NCI-H1417 (cell line): ENCODE data around the gene CDH4.

Experiments
- DNase-seq, 3 experiments: peaks; one replicate each; lab custom pipeline; 2025; lab: John Stamatoyannopoulos, UW

Gene CDH4

DNA sequence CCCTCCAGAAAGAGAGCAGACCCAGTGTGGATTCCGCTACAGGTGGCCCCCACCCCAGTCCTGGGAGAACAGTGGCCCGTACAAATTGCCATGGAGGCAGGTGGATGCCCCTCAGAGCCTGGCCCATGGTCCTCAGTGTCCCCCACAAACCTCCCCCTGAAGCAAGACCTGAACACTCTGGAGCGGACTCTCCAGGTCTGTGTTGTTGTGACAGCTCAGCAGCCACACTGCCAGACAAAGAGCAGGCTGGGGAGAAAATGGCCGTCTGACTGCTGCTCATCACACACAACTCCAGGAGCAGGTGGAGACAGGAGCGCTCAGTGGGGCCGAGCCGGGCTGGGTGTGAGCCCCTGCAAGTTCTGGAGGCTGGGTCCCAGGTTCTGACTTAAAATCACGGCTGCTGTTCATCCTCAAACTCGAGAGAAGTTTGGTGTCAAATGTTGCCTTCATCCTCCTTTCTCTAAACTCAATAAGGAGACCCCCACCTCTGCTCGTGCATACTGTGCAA, 241.8 kb downstream of the CDH4 start:
- no peak for DNase-seq

DNA sequence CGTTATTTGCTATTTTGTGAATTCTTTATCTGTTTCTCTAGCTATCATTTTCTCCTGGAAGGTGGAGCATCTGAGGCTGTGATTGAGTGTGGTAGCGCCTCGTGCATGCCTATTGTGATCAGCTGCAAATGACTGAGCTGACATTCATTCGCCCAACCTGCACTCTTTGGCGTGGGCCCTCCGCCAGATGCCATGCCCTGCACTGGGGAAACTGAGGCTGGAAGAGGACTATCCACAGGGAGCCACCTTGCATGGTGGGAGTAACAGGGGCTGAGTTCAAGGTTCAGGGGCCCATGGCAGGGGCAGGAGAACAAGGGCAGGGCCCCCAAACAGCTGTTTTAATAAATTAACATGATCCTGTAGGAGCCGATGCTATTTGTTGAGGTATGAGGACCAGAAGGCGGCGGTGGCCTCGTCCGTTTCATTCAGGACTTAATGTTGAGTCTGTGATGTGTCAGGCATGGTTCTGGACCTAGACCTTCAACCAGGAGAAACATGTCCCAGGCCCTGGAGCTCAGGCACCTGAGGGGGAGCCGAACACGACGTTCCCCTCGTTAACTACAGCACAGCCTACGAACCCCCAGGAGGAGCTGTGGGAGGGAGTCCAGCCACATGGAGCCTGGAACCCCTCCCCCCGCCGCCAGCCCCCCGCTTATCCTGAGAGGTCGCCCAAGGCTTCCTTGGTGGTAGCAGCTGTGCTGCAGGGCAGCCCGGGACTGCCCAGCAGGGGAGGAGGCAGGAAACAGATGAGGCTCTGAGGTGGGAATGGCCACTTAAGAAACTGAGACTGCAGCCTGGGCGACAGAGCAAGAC, 242.9 kb downstream of the CDH4 start:
- no peak for DNase-seq

DNA sequence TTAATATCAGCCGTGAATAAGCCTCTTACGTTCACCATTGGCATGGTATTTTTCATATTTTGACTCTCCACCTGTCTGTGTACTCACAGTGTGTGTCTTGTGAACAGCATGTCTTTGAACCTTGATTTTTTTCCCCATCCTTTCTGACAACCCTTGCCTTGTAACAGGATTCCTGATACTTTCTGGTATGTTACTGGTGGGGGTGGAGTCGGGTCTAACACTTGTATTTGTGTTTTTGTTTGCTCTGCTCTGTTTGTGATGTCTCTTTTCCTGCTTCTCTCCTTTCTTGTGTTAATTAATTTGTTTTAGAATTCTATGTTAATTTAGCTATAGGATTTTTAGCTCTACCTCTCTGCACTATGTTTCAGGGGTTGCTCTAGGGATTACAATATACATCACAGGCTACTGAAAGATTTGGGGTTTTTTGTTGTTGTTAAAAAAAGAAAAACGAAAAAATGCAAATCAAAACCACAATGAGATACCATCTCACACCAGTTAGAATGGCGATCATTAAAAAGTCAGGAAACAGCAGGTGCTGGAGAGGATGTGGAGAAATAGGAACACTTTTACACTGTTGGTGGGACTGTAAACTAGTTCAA, 245.1 kb downstream of the CDH4 start:
- DNase-seq = no peak

DNA sequence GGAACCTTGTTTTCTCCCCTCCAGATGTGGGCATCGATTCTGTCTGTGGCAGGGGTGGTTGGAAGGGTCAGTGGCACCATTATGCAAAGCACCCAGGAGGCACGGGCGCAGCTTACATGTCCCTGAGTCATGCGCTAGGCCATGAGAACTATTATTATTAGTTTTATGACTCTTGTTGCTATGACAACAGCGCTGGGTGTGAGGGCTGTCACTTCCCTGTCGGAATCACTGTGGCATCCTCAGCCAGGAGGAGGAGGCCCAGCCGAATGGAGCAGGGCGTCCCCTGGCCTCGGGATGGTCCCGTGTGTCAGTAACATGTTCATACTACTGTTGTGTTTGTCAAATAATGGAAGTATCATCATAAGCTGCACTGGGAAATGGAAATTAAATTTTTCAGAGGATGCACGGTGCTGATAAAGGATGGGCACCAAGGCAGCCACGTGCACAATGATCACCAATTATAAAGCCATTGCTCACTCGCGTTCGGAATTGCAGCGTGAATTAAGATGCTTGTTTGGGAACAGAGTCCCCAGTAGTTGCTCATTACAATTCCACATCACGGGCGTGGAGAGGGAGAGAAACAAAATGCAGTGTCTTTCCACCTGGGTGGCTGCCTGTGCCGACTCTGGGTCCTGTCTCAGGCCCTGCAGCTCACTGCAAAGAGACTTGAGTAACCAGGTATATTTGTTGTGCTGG, 247.9 kb downstream of the CDH4 start:
- peak in 2 of 3 experiments; percentile 28 to 68 for DNase-seq

DNA sequence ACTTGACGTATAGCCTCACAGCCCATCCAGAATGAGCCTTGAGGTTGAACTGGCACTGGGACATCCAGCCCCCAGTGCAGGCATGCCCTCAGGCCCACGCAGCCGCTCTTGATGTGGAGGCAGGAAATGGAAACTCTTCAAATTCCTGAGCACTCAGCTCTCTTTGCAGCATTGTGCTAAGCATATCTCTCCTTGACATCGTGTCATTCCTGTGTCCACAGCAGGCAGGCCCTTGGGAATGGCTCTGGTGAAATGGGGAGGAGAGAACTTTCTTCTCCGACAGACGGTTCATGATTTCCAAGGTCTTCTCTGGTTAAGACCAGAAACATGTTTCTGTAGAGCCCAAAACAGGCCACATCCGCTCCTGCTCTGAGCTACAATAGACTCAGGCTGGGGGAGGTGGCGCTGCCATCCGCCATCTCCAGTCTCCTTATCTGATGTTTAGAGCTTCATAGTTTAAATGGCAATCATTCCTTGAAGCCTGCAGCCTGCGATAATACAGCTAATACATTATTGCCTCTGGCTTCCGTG, 248.8 kb downstream of the CDH4 start:
- no peak for DNase-seq

DNA sequence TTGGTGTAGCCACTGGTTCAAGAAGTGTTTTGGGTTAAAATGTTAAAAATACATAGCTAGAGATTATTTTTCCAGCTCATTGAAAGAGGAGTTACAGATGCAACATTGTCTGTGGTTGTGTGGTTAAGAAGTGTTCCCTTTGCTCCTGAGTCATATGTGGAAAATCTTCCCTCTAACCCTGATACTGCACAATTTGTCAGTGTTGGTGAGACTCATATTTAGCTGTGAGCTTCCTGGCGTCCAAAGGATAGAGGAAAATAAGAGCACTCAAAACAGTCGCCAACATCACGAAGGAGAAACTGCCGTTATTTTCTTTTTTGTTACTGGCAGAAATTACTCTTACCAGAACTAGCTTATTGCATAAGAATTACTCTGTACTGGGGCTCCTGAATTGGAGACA, 250.4 kb downstream of the CDH4 start:
- no peak for DNase-seq

DNA sequence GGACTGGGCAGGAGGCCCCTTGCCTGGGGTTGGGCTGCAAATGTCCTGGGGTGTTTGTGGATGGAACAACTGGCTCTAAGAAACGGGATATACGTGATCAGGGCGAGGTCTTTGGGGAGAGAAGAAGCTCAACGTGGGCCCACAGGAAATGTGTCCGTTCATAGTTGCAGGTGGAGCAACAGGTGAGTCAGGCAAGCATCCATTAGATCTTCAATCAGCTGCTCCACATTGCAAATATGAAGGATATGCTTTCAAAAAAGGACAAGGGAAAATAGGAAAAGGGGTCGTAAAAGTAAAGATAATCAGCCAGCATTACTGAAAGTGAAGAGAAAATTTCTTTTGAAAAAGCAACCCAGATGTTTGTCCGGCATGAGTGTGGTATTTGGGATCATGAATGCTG, 251.0 kb downstream of the CDH4 start:
- DNase-seq = no peak

DNA sequence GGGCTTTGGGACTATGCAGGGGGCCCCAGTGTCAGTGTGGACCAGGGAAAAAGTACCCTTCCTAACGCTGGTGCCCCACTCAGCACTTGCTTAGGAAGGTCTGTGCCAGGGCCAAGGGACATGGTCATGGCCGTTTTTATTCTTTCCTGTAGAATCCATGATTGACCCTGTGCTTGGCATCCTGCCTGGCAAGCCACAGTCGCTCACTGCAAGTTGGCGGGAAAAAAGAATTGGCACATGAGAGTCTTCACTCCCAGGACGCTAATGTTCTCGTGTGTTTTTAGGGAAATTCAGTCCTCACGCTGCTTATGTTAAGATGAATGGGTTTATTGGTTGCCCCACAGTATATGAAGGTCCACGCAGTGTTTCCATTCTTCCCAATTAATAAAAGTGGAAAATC, 253.4 kb downstream of the CDH4 start:
- no peak for DNase-seq

DNA sequence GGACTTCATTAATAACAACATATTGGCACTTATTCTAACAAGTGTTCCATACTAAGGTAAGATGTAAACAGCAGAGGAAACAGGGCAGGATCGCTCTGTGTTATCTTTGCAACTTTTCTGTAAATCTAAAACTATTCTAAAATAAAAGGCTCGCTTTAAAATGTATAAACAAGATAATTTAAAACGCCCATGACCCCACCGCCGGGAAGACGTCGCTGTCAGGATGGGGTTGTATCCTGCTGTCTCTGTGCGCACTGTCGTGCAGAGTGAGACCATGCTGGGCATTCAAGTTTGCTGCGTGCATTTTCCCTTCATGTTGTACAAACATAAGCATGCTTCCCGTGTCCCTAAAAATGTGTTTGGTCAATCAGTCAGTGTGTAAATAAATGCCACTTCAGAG, 255.7 kb downstream of the CDH4 start:
- DNase-seq = peak in 1 of 3 experiments; percentile 67

DNA sequence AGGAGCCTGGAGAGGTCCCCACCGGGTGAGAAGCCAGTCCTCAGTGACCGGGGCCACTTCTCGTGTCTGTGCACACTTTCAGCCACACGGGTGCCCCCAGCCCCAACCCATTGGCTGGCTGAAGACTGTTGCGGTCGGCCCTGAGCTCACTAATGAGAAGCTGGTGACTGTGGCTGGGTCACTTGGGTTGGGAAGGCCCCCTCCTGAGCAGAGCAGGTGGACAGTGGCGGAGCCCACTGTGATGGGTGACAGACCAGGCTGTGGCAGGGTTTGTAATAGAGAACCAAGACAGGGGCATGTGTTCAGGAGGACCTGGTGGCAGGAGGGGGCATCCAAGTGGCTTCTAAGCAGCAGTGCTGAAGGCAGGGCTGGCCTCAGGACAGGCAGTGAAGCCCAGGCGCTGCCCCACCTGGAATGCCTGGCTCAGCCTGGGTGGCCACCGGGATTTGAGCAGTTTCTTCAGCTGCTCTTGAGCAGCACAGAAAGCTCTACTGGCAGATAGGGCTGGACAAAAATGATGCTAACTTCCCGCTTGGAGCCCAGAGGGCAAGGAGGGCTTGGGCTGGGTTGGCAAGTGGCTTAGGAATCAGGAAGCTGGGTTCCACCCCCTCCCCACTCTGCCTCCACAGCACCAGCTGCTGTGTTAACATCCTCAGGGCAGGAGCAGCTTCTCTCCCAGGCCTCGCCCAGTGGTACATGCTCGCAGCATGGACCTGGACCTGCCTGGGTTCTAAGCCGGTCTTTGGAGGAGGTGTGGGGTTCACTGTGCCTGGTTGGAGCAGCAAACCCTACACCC, 256.4 kb downstream of the CDH4 start:
- DNase-seq = peak in 2 of 3 experiments; percentile 45 to 67

DNA sequence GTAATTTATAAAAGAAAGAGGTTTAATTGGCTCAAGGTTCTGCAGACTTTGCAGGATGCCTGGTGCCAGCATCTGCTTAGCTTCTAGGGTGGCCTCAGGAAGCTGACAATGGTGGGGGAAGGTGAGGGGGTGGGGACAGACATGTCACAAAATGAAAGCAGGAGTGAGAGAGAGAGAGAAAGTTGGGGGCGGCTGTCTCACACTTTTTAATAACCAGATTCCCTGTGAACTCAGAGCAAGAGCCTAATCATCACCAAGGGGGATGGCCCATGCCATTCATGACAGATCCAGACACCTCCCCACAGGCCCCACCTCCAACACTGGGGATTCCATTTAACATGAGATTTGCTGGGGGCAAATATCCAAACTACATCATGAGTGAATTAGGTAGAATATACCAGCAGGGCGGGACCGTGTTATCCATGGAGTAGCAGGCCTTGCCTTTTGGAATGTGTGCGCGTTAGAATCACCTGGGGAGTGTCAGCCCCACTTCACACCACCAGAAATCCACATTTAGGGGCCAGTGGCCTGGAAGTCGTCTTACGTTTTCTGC, 258.8 kb downstream of the CDH4 start:
- DNase-seq = no peak

DNA sequence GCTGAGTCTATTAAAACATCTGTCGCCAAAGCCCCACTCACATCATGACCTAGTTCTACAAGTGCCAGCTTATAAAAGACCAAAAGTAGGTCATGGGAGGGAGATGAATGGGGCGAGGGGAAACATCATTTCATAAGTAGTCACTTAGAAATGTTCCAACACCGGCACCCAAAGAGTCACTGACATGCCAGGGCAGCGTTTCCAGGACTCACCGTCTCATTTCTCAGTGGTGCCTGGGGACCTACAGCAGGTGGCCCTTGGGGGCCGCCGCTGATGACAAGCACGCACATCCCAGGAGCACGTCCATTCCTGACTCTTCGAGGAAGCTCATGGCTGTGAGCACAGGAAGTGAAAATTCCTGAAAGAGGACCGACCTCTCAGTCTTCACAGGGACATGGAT, 260.4 kb downstream of the CDH4 start:
- DNase-seq = no peak

DNA sequence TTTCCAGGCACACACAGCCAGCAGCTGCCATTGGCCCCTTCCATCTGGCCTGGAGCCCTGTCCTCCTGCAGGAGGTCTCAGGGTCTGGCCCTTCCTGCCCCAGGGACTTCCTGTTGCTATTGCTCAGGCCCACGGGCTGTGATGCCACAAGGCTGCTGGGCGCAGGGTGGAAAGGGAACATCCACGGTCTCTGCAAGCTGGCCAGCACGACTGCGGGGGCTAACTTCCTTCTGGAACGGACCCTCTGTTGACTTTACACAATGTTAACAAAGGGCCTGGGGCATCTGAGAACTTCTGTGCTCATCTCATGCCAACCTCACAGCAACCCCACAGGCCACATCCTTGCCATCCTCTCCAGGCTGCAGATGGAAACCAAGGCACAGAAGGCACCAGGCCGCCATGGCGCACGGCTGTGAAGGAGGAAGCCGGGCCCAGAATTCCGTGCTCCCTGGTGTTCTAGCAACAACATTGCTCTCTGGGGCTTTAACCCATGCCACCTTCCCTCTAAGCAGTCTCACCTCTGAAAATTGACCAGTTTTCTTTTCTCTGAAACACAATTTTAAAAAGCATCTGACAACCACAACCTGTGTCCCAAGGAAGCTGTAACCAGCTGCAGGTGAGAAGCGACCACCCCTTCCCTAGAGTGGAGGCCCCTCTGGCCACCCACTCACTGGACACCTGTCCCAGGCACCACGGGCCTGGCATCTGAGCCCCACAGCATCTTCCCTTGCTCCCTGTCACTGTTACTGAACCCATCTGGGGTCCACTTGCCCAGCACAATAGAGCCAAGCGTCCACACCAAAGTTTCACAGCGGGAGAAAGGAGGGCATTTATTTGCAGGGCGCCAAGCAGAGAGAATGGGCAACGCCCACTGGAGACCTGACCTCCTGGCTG, 261.3 kb downstream of the CDH4 start:
- DNase-seq = no peak

DNA sequence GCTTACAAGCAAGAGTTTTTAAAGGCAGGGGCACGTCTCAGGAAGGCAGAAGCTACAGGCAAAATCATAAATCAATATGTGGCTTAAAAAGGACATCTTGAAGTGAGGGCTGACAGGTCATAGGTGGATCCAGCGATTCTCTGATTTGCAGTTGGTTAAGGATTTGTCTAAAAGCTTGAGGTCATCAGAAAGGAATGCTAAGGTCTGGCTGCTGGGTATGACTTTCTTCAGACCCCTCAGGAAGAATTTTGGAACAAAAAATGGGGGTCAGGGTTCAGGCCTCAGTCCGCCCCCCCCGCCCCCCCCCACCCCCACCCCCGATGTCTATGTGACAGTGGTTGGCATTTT, 261.9 kb downstream of the CDH4 start:
- DNase-seq = no peak

DNA sequence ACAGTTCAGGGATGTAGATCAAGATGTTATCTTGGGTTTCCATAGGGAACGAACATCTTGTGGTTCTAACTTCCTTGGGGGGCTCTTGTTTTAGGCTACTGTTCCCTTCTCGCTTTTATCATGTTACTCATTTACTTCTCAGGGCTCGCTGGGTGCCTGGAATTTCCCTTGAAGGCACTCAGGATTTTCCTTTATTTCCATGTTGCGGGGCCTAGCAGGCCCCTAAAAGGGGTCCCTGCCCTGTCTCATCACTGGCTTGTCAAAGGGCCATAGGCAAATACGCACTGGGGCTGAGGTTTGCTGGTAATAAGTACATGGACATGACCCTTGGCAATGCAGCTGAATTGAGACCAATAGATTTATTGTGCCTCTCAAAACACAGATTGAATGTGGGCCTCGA, 262.3 kb downstream of the CDH4 start:
- no peak for DNase-seq

DNA sequence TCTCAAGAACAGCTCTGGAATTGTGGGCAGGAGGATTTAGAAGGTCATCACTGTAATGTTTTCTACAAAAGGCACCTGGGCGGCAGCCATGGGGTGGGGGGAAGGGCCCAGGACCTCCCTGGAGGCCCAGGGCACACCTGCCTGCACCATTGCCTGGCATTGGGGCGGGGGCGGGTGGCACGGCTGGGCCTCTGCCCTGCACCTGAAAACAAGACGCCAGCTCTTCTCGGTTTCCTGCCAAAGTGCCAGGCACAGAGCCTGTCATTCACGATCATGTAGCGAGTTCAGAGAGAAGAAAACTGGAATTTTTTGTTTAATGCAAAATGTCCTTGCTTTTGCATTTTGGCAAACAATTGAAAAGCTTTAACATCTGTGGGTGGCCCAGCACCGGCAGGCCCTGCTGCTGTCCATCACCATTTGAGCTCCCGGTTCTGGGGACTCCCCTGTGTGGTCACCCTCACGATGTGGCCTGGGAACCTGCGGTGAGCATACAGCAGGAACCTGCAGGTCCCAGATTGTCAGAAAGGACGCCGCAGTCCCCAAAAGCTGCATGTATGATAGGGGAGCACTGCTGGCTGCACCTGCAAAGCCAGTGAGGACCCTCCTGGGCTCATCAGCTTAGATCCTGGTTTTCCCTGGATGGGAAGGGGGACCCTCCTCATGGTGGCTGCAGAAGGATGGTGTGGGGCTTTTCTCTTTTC, 262.9 kb downstream of the CDH4 start:
- no peak for DNase-seq

DNA sequence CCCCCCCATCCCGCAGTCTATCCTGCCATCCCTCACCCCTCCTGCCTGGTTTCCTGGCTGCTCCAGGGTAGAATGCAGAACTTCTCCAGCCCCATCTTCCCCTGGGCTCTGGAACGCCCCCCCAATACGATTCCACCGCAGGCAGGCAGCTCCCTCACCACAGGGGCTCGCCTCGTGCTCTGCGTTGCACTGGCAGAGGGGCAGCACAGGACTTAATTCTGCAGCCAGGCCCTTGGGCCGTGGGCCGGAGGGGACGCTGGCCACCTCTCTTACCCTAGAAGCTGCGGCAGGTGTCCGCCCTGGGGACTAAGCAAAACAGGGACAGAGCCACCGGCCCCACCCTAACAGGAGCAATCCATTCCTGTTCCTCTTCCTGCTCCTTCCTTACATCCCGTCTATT, 263.9 kb downstream of the CDH4 start:
- no peak for DNase-seq

DNA sequence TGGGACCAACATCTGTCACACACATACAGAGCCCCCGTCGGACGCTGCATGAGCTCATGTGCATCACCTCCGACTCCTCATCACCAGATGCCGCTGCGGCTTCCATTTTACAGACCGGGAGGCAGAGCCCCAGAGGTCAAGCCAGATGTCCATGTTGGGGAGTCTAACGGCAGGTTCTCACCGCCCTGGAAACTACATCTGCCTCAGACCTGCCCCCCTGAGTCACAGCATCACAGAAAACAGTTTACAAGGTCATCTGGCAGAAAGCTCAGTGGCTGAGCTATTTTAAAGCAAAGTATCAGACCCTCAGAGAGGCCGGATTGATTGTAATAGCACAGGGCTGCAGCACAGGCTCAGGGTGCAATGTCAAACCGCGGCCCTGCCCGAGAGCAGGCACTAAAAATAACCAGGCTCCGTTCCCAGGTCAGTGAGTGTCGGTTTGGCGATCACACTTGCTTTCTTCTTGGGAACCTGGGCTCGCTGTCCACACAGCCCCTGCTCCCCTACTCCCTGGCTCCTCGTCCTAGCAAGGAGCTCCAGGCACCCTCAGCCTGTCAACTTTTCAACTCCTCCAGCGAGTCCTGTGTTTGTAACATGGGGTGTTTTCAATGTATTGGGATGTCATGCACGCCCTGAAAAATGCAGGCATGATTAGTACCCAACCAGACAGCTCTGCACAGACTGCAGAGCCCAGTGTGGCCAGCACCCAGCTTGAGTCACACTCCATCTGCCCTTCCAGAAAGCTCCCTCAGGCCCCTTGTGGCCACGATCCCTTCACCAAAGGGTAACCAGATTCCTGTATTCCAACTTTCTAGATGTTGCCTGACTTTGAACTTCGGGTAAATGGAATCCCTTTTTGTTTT, 264.5 kb downstream of the CDH4 start:
- DNase-seq = no peak

DNA sequence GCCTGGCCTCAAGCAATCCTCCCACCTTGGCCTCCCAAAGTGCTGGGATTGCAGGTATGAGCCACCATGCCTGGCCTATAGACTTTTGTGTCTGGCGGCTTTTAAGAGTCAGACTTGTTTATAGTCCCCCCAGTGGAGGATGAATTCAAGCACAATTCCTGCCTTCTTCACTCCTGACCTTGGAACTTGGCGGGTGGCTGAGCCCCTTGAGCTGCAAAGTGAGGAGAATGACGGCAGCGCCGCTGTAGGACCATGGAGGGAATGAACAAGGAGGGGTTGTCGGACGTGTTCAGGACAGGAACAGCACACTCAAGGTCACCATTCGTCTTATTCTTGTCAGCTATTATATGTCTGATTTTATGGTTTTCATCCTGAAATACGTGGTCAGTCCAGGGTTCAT, 265.4 kb downstream of the CDH4 start:
- DNase-seq = no peak
